ENCODE data around the gene TFB1M. TPM values are rescaled to one million over a fixed set of nuclear protein-coding genes. Genes with fewer than 3 reads are reported as not detected.
A peak's percentile ranks its signal among the peaks of the same experiment; 100 is the strongest.
"Not testable (repeated sequence)": the region's sequence is repeated elsewhere in the genome, so short reads cannot be mapped to it uniquely, and the experiment has no call there.

The TFB1M gene
- total and polyA plus RNA-seq, 2 experiments from 2014 or later: 10.3 to 11.2 TPM

DNA sequence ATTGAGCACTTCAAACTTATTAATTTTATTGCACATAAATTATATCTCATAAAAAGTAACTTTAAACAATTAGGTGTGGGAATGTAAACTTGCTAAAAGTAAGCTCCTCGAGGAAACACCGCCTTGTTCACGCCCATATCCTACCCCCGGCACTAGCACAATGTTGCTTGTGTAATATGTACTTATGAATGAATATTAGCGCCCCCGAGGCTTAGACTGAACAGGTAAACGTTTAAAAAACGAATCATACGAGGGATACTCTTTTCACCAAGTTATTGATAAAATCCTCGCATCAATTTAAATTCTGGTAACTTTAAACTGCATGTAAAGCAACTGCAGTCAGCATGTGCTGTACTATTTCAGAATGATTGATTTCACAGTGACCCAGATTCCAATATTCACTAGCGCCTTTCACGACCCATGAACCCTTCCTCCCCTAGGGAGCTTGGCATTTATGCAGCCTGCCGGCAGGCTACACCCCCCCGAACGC is 637 bp downstream of the TFB1M start:
- Histone ChIP-seq H3K79me2 (peaks cover 21% of the 10 kb centered on the region), H3K27ac (peak overlapping the region; percentile 81), H3K9me3 (ENCODE audit: low read depth) (no peaks in the 10 kb centered on the region), H3K9me2 (replicated peaks; ENCODE audit: insufficient read depth) (no peaks in the 10 kb centered on the region), H4K20me1 (ENCODE audit: insufficient read depth, poor library complexity, severe bottlenecking) (no peaks in the 10 kb centered on the region), H3K27me3 (no peaks in the 10 kb centered on the region), H3K36me3 (replicated peaks; ENCODE audit: insufficient read depth, low read depth) (no peaks in the 10 kb centered on the region), H2AFZ (peak overlapping the region; percentile 62), H3K4me1 (ENCODE audit: insufficient read depth) (peaks cover 4% of the 10 kb centered on the region), H3K4me2 (peak overlapping the region; percentile 81), H3K4me3 (peak overlapping the region; percentile 59)
- under 1% methylated on average over 15 of the region's 15 CpGs for WGBS (ENCODE audit: low lambda C conversion rate, missing lambda C conversion rate)
- no peak for TF ChIP-seq EZH2 (IDR thresholded peaks at IDR 0.05; ENCODE audit: borderline replicate concordance)
- no peak for TF ChIP-seq CTCF (IDR thresholded peaks at IDR 0.05; ENCODE audit: poor library complexity)
- no peak for TF ChIP-seq EZH2phosphoT487 (IDR thresholded peaks at IDR 0.05; ENCODE audit: low read depth, severe bottlenecking, unreplicated experiment)
- peak; percentile 24 for DNase-seq (ENCODE audit: low spot score)

GRCh38 chr6:155312950-155313349 is 1.3 kb downstream of the TFB1M start:
- 94% methylated on average over 7 of the region's 7 CpGs for WGBS (ENCODE audit: low lambda C conversion rate, missing lambda C conversion rate)
- H3K4me3 ChIP-seq: peak overlapping the region; percentile 59
- not testable (repeated sequence) for H3K9me2 ChIP-seq (replicated peaks; ENCODE audit: insufficient read depth); H3K27me3 ChIP-seq; DNase-seq (ENCODE audit: low spot score); H3K9me3 ChIP-seq (ENCODE audit: low read depth); H3K27ac ChIP-seq; H4K20me1 ChIP-seq (ENCODE audit: insufficient read depth, poor library complexity, severe bottlenecking); H3K4me1 ChIP-seq (ENCODE audit: insufficient read depth); H3K36me3 ChIP-seq (replicated peaks; ENCODE audit: insufficient read depth, low read depth)
- H3K79me2 ChIP-seq: peaks cover 21% of the 10 kb centered on the region
- H2AFZ ChIP-seq: peak overlapping the region; percentile 62
- peak overlapping the region; percentile 81 for H3K4me2 ChIP-seq

GRCh38 chr6:155311583-155311982 is 2.7 kb downstream of the TFB1M start:
- Histone ChIP-seq H3K27me3 (no peaks in the 10 kb centered on the region), H3K79me2 (peaks cover 21% of the 10 kb centered on the region), H3K9me2 (replicated peaks; ENCODE audit: insufficient read depth) (no peaks in the 10 kb centered on the region), H3K36me3 (replicated peaks; ENCODE audit: insufficient read depth, low read depth) (no peaks in the 10 kb centered on the region), H3K9me3 (ENCODE audit: low read depth) (no peaks in the 10 kb centered on the region), H3K4me1 (ENCODE audit: insufficient read depth) (peaks cover 4% of the 10 kb centered on the region), H4K20me1 (ENCODE audit: insufficient read depth, poor library complexity, severe bottlenecking) (no peaks in the 10 kb centered on the region), H3K4me3 (no peak overlapping the region), H3K27ac (no peak overlapping the region), H3K4me2 (no peak overlapping the region), H2AFZ (no peak overlapping the region)
- TF ChIP-seq EZH2 (IDR thresholded peaks at IDR 0.05; ENCODE audit: borderline replicate concordance) (no peak), EZH2phosphoT487 (IDR thresholded peaks at IDR 0.05; ENCODE audit: low read depth, severe bottlenecking, unreplicated experiment) (no peak), CTCF (IDR thresholded peaks at IDR 0.05; ENCODE audit: poor library complexity) (no peak)
- DNase-seq (ENCODE audit: low spot score): no peak
- WGBS (ENCODE audit: low lambda C conversion rate, missing lambda C conversion rate): 99% methylated on average over 2 of the region's 2 CpGs

GRCh38 chr6:155311086-155311485 is 3.2 kb downstream of the TFB1M start:
- peaks cover 4% of the 10 kb centered on the region for H3K4me1 ChIP-seq (ENCODE audit: insufficient read depth)
- no peak overlapping the region for H2AFZ ChIP-seq
- no peaks in the 10 kb centered on the region for H3K9me3 ChIP-seq (ENCODE audit: low read depth)
- H3K4me2 ChIP-seq: no peak overlapping the region
- no peak for TF ChIP-seq CTCF (IDR thresholded peaks at IDR 0.05; ENCODE audit: poor library complexity)
- TF ChIP-seq EZH2 (IDR thresholded peaks at IDR 0.05; ENCODE audit: borderline replicate concordance): no peak
- TF ChIP-seq EZH2phosphoT487 (IDR thresholded peaks at IDR 0.05; ENCODE audit: low read depth, severe bottlenecking, unreplicated experiment): no peak
- no peak overlapping the region for H3K4me3 ChIP-seq
- no peak for DNase-seq (ENCODE audit: low spot score)
- H3K9me2 ChIP-seq (replicated peaks; ENCODE audit: insufficient read depth): no peaks in the 10 kb centered on the region
- H3K79me2 ChIP-seq: peaks cover 21% of the 10 kb centered on the region
- no peak overlapping the region for H3K27ac ChIP-seq
- no peaks in the 10 kb centered on the region for H3K36me3 ChIP-seq (replicated peaks; ENCODE audit: insufficient read depth, low read depth)
- no peaks in the 10 kb centered on the region for H4K20me1 ChIP-seq (ENCODE audit: insufficient read depth, poor library complexity, severe bottlenecking)
- WGBS (ENCODE audit: low lambda C conversion rate, missing lambda C conversion rate): 79% methylated on average over 6 of the region's 6 CpGs
- H3K27me3 ChIP-seq: no peaks in the 10 kb centered on the region

All from hepatocyte (in vitro differentiated cells).